ENCODE results near the gene BTBD3. TPM values are rescaled to one million over a fixed set of nuclear protein-coding genes. Genes with fewer than 3 reads are reported as not detected.

The BTBD3 gene
- total RNA-seq, 1 experiment from 2014 or later, result 21.6 TPM

GRCh38 chr20:11876555-11876954 is 41.1 kb upstream of the BTBD3 start:
- H2AFZ ChIP-seq (ENCODE audit: low read length), result no peak overlapping the region
- ChIA-PET CTCF (no interaction called here), POLR2A (ENCODE audit: unreplicated experiment) (no interaction called here)
- no peaks in the 10 kb centered on the region for H3K9me3 ChIP-seq (ENCODE audit: low read length)
- no peaks in the 10 kb centered on the region for H3F3A ChIP-seq (ENCODE audit: low read length, unreplicated experiment)
- no peaks in the 10 kb centered on the region for H3K36me3 ChIP-seq (ENCODE audit: low read depth, low read length)
- no TSS peak for BruUV-seq (replicated peaks)
- no peak overlapping the region for H3K9ac ChIP-seq (ENCODE audit: low read length)
- H3K27me3 ChIP-seq (ENCODE audit: low read length), result no peaks in the 10 kb centered on the region
- no peaks in the 10 kb centered on the region for H3K9me2 ChIP-seq (replicated peaks; ENCODE audit: low read length)
- no peak for ATAC-seq
- H3K27ac ChIP-seq (ENCODE audit: low read length), result no peak overlapping the region
- no peak overlapping the region for H3K4me3 ChIP-seq (ENCODE audit: low read length)
- TF ChIP-seq EZH2 (IDR thresholded peaks at IDR 0.05; ENCODE audit: low read length, unreplicated experiment) (no peak), EZH2phosphoT487 (IDR thresholded peaks at IDR 0.05; ENCODE audit: borderline replicate concordance, low read length) (no peak)
- TF ChIP-seq, protein P1, sequence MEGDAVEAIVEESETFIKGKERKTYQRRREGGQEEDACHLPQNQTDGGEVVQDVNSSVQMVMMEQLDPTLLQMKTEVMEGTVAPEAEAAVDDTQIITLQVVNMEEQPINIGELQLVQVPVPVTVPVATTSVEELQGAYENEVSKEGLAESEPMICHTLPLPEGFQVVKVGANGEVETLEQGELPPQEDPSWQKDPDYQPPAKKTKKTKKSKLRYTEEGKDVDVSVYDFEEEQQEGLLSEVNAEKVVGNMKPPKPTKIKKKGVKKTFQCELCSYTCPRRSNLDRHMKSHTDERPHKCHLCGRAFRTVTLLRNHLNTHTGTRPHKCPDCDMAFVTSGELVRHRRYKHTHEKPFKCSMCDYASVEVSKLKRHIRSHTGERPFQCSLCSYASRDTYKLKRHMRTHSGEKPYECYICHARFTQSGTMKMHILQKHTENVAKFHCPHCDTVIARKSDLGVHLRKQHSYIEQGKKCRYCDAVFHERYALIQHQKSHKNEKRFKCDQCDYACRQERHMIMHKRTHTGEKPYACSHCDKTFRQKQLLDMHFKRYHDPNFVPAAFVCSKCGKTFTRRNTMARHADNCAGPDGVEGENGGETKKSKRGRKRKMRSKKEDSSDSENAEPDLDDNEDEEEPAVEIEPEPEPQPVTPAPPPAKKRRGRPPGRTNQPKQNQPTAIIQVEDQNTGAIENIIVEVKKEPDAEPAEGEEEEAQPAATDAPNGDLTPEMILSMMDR (conservative IDR thresholded peaks at IDR 0.05; ENCODE audit: low read depth, low read length), result no peak
- H3K79me2 ChIP-seq (ENCODE audit: low read length), result no peaks in the 10 kb centered on the region
- H3K4me1 ChIP-seq (ENCODE audit: insufficient read depth, low read length), result no peaks in the 10 kb centered on the region
- H3K4me2 ChIP-seq (ENCODE audit: low read length), result no peak overlapping the region
- DNase-seq, result no peak
- intact Hi-C loops (cut with micrococcal nuclease), result no loop called here
- H4K20me1 ChIP-seq (ENCODE audit: low read length), result no peaks in the 10 kb centered on the region

DNA sequence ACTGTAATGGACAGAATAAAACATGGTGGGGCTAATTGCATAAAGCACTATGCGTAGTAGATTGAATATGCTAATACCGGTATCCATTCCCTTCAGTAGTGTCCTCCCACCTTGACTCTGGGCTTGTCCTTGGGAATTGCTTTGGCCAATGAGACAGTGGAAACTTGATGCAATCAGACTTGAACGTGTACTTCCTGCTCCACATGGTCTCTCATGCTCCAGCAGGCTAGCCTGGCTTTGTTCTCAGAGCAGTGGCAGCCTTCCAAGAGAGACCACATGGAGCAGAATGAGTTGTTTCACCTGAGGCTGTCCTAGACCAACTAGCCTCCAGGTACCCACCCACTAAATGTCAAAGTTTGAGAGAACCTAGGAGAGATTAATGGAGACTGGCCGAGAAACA is 37.0 kb upstream of the BTBD3 start:
- ChIA-PET CTCF (no interaction called here), POLR2A (ENCODE audit: unreplicated experiment) (no interaction called here)
- no peak for ATAC-seq

GRCh38 chr20:11881449-11881848 is 36.2 kb upstream of the BTBD3 start:
- TF ChIP-seq, protein P1 (conservative IDR thresholded peaks at IDR 0.05; ENCODE audit: low read depth, low read length), result no peak
- no peak for TF ChIP-seq EZH2phosphoT487 (IDR thresholded peaks at IDR 0.05; ENCODE audit: borderline replicate concordance, low read length)
- TF ChIP-seq EZH2 (IDR thresholded peaks at IDR 0.05; ENCODE audit: low read length, unreplicated experiment), result no peak
- BruUV-seq (replicated peaks), result no TSS peak
- no peak overlapping the region for H2AFZ ChIP-seq (ENCODE audit: low read length)
- no peaks in the 10 kb centered on the region for H3K27me3 ChIP-seq (ENCODE audit: low read length)
- H3K4me1 ChIP-seq (ENCODE audit: insufficient read depth, low read length), result 0 out of 2 replicates have a peak, but pooled peaks cover 4% of the 10 kb centered on the region
- no peak overlapping the region for H3K4me2 ChIP-seq (ENCODE audit: low read length)
- H3K9ac ChIP-seq (ENCODE audit: low read length), result no peak overlapping the region
- H3K9me2 ChIP-seq (replicated peaks; ENCODE audit: low read length), result no peaks in the 10 kb centered on the region
- no peak overlapping the region for H3K27ac ChIP-seq (ENCODE audit: low read length)
- H4K20me1 ChIP-seq (ENCODE audit: low read length), result no peaks in the 10 kb centered on the region
- no peaks in the 10 kb centered on the region for H3F3A ChIP-seq (ENCODE audit: low read length, unreplicated experiment)
- intact Hi-C loops (cut with micrococcal nuclease), result no loop called here
- no peak for DNase-seq
- ATAC-seq, result no peak
- H3K79me2 ChIP-seq (ENCODE audit: low read length), result no peaks in the 10 kb centered on the region
- ChIA-PET CTCF (no interaction called here), POLR2A (ENCODE audit: unreplicated experiment) (no interaction called here)
- H3K36me3 ChIP-seq (ENCODE audit: low read depth, low read length), result no peaks in the 10 kb centered on the region
- H3K4me3 ChIP-seq (ENCODE audit: low read length), result no peak overlapping the region
- no peaks in the 10 kb centered on the region for H3K9me3 ChIP-seq (ENCODE audit: low read length)

More for the DNA sequence above, 37.0 kb upstream of the BTBD3 start:
- peak; percentile 52 for DNase-seq
- H3K9me3 ChIP-seq (ENCODE audit: low read length), result no peaks in the 10 kb centered on the region
- no peaks in the 10 kb centered on the region for H3K9me2 ChIP-seq (replicated peaks; ENCODE audit: low read length)
- TF ChIP-seq, protein P1 (conservative IDR thresholded peaks at IDR 0.05; ENCODE audit: low read depth, low read length), result no peak
- no peak for TF ChIP-seq EZH2 (IDR thresholded peaks at IDR 0.05; ENCODE audit: low read length, unreplicated experiment)
- no peak for TF ChIP-seq EZH2phosphoT487 (IDR thresholded peaks at IDR 0.05; ENCODE audit: borderline replicate concordance, low read length)
- no peak overlapping the region for H3K27ac ChIP-seq (ENCODE audit: low read length)
- intact Hi-C loops (cut with micrococcal nuclease), result no loop called here
- no peak overlapping the region for H3K4me2 ChIP-seq (ENCODE audit: low read length)
- H3F3A ChIP-seq (ENCODE audit: low read length, unreplicated experiment), result no peaks in the 10 kb centered on the region
- no peaks in the 10 kb centered on the region for H3K27me3 ChIP-seq (ENCODE audit: low read length)
- H3K9ac ChIP-seq (ENCODE audit: low read length), result no peak overlapping the region
- no peaks in the 10 kb centered on the region for H3K79me2 ChIP-seq (ENCODE audit: low read length)
- BruUV-seq (replicated peaks), result no TSS peak
- 0 out of 2 replicates have a peak, but pooled peaks cover 4% of the 10 kb centered on the region for H3K4me1 ChIP-seq (ENCODE audit: insufficient read depth, low read length)
- H4K20me1 ChIP-seq (ENCODE audit: low read length), result no peaks in the 10 kb centered on the region
- H3K36me3 ChIP-seq (ENCODE audit: low read depth, low read length), result no peaks in the 10 kb centered on the region
- no peak overlapping the region for H3K4me3 ChIP-seq (ENCODE audit: low read length)
- H2AFZ ChIP-seq (ENCODE audit: low read length), result peak overlapping the region; percentile 24; the same call in 1 of the 2 replicates
